IPS DF 4.7 (cell line): ENCODE results near the gene SGCB.

Experiments
- DNase-seq: peaks from one replicate; pipeline ENCODE4 v3.0.0-alpha.2; 2013; ENCODE audit warnings: low spot score; ENCODE audit errors: extremely low read depth

Gene SGCB

GRCh38 chr4:52019936-52020657 lies 18.0 kb downstream of the SGCB start, which contains the start of gene LRRC66:
Gene LRRC66 (minus strand): TSS chr4:52020363. CDS start chr4:52017613, 2,750 bp downstream.
- DNase-seq = no peak

- no peak for DNase-seq
Observed at GRCh38 chr4:52017814-52018213, 20.3 kb downstream of the SGCB start.

GRCh38 chr4:52016981-52017380 lies 21.1 kb downstream of the SGCB start:
- no peak for DNase-seq

GRCh38 chr4:52015366-52015765 lies 22.7 kb downstream of the SGCB start:
- no peak for DNase-seq

GRCh38 chr4:52014903-52015302 lies 23.2 kb downstream of the SGCB start:
- DNase-seq = no peak

- no peak for DNase-seq
Observed at GRCh38 chr4:52012651-52013050, 25.4 kb downstream of the SGCB start.

GRCh38 chr4:52010986-52011385 lies 27.1 kb downstream of the SGCB start:
- no peak for DNase-seq

GRCh38 chr4:52006887-52007286 lies 31.2 kb downstream of the SGCB start:
- no peak for DNase-seq

- no peak for DNase-seq
Observed at GRCh38 chr4:52005604-52006273, 32.4 kb downstream of the SGCB start.

GRCh38 chr4:52004414-52004813 lies 33.7 kb downstream of the SGCB start:
- DNase-seq = no peak

GRCh38 chr4:52001616-52002015 lies 36.5 kb downstream of the SGCB start:
- no peak for DNase-seq

GRCh38 chr4:51999250-51999649 lies 38.8 kb downstream of the SGCB start:
- DNase-seq = no peak

- no peak for DNase-seq
Observed at GRCh38 chr4:51998837-51999236, 39.3 kb downstream of the SGCB start.

GRCh38 chr4:51997647-51998046 lies 40.5 kb downstream of the SGCB start:
- DNase-seq = no peak

GRCh38 chr4:51995647-51996220 lies 42.4 kb downstream of the SGCB start:
- DNase-seq = no peak
